Measurements from ENCODE around the gene LRRC31. TPM values are rescaled to one million over a fixed set of nuclear protein-coding genes. Genes with fewer than 3 reads are reported as not detected.

LRRC31 gene
- total RNA-seq, 1 donor from 2014 or later = not detected

DNA sequence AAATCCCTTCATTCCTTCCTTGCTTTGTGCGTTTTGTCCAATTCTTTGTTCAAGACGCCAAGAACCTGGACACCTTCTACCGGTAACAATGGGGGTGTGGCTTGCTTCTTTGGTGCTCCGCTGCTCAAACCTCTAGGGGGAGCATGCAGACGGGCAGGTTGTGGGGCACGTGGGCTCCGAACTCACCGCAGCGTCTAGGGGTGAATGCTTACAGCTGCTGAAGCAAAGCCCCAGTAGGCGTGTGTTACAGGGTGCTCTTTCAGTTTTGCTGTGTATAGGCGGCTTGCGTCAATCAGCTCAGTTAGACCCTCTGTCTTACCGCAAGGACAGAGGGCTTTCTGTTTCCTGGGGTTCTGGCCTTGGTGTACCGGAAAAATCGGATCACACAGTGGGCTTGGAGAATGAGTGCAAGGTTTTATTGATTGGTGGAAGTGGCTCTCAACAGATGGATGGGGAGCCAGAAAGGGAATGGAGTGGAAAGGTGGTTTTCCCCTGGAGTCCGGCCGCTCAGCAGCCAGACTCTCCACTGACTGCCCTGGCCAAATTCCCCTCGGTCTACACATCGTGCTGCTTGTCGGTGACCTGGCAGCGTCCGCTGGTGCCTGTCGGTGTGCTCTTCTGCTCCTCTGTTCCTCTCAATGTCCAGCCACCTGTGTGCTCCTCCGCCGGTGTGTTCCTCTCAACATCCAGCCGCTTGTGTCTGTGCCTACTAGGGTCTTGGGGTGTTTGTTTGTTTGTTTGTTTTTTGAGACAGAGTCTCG is 55.8 kb downstream of the LRRC31 start:
- no peak for DNase-seq (ENCODE audit: low read depth)

DNA sequence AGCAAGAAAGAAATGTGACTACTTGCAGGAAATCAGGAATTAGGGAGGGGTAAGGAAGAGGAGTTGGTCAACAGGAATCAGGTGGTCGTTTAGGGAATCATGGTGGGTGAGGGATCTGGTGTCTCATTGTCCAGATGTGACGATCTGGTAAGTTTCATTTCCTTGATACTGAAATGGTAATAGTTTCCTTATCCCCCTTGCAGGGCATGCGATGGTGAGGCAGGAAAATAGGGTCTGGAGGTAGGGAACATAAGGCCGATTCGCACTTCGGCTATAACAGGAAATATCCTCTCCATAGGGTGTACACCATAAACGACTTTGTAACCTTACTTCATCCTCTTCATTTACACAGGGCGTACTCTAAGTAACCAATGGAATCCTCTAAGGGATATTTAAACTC is 56.5 kb downstream of the LRRC31 start:
- no peak for DNase-seq (ENCODE audit: low read depth)

DNA sequence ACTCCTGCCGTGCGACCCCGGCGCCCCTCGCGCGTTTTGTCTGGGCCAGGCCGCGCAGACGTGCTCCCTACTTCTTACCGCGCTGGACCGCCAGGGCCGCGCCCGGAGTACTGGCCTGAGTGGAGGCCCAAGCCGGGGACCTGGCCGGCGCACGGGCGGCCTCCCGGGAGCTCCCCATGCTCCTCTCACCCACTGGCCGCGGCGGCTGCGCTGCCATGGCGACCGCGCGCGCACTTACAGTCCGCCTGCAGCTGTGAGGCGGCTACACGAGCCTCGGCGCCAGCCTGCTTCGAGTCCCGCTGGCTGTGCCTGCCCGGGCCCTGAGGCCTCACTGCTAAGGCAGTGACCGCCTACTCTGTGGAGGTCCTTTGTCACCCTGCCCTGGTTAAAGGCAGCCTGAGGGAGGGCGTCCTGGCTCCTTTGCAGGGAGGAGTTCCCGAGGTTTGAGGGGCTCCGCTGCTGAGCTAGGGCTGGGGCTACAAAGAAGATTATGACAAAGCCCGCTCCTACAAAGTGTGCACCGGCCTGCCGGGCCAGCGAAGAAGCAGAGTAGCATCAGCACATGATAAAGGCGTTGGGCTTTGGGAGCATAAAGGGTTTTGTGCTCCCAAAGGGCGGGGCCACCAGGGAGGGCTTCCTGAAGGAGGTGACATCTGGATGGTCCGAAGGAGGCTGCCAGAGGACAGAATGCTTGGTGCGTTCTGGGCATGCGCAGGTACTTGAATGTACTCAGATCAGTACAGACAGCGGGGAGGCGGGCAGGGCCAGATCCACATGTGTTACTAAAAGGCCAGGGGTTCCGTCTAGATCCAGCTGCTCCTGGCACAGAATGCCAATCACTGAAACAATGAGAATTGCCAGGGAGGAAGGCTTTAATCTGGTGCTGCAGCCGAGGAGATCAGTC is 57.2 kb downstream of the LRRC31 start, which contains the start of the genes LRRC34 and LRRIQ4:
Gene LRRC34 (minus strand): TSS at position 573 of the 904 bp plus-strand sequence. CDS start 356 bp downstream, at position 217.
Gene LRRIQ4 (plus strand): TSS at position 539 of the 904 bp plus-strand sequence. CDS start 9,052 bp downstream, outside the sequence.
- DNase-seq (ENCODE audit: low read depth) = peak; percentile 85

DNA sequence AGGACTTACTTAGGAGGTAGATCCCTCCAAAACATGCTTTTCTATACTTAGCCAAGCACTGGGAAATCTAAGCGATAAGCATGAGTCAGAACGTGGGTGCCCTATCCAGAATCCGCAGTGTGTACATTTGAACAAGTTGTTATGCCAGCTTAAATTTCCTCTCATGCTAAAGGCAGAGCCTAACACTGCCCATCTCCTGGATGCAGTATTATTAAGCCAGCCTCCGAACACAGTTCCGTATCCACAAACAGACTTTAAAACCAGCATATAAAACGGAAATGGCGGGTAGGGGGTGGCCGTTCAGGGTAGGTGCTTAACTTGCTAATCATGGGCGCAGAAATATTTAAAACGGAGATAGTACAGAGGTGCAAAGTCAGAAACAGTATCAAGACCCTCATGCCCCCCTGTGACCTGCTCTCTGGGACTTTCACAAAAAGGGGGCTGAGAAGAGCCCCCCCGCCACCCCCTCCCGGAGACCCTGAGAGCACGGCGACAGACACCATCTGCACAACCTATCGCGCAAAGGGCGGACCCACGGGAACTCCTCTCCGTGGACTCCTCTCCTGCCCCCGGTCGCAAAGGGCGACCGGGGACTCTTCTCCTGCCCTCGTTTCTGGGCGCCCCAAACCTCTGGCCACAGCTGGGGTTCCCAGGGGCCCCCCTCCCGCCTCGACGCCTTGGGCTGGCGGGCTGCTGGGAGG is 58.0 kb downstream of the LRRC31 start:
- DNase-seq (ENCODE audit: low read depth) = peak; percentile 29

DNA sequence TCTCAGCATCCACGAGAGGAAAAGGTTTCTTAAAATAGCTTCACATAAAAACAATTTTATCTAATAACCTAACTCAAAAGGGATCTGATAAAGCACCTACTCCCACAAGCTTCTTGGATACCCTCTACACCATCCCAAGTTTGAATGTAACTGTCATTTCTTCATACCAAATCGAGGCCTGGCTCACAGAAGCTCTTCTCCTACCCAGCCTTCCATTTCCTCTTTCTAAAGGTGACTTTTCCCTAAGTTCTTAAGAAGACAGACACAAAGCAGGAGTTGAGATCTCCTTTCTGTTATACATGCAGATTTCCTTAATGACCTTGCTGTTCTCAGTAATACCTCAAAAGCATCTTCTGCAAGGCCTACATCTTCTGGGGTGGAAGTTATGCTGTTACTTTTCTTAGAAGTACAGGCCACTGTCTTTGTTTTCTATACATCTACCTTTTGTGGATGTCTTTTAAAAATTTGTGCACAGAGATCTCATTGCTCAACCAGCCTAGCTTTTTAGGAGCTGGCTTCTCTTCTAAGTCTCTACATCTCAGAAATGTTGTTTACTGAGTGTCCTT is 60.4 kb downstream of the LRRC31 start:
- DNase-seq (ENCODE audit: low read depth) = no peak

DNA sequence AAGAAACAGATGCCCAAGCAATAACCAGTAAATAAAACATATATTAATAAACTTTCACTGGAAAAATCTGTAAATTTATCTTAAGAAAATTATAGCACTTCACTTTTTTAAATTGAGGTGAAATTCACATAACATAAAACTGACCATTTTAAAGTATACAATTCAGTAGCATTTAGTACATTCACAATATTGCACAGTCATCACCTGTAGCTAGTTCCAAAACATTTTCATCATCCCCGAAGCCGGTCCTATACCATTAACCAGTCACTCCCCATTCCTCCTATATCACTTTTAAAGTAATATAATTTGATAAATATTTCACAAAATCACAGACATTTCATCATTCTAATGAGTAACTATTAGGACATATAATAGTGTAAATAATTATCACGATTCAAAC is 65.1 kb downstream of the LRRC31 start:
- DNase-seq (ENCODE audit: low read depth) = no peak

DNA sequence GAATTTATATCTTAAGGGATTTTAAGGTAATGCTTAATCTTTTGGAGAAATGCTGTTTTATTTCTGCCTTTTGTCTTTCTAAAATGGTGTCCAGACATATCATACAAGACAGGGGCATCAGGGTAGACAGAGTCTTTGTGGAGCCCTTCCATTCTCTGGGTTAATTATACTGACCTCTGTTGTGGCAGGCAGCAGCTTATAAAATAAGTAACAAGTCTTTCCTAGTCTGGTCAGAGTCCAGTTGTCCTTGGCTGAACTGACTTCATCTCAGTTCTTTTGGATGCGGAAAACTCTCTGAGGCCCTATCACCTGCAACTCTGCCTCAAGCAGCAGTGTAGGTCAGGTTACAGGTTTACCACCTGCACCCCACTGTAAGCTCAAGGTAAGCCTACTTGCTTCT is 77.4 kb downstream of the LRRC31 start:
- DNase-seq (ENCODE audit: low read depth) = no peak

DNA sequence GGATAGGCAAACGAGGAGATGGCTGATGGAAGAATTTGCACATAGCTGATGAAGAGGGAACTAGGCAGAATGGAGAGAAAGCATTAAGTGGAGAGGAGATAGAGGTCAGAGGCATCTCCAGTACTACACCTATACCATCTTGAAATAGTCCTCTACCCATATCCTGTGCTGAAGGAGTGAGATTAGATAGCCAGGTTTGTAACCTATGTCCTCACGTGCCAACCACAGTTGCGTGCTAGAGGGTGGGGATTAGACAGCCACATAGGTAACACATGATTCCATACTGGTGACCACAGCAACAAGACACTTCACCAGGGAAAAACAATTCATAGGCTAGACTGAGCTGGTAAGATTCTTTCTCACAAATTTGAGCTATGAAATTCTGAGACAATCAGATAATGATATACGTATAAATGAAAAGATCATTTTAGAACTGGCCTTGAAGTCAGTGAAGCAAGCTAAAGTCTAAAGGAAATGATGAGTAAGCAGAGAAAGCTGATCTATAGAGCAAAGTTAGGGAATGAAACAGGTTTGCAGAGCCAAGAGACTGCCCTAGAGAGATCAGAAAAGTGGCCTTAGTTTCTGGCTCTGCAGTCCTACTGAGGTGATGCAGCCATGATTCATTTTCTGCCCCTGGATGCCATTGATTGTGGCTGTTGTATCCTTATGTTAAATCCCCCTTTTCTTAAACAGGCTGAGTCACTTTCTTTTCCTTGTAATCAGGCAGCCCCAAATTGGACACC is 78.9 kb downstream of the LRRC31 start:
- no peak for DNase-seq (ENCODE audit: low read depth)

DNA sequence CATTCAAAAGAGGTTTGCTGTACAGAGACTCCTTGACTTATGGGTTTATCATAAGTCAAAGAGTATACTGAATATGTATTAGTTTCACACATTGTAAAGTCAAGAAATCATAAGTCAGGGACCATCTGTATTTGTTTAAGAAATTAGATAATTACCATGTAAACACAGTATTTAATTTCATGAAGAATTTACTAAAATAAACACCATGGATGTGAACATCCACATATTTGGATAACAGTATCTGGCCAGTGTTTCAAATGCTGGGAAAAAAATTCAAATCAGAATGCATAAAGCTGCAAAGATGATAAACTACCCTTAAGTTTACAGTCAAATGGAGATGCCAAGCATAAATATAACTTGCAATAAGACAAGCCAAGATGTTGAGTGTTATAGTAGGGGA is 79.5 kb downstream of the LRRC31 start:
- DNase-seq (ENCODE audit: low read depth) = no peak

Other genes starting within 250 kb of the LRRC31 start
- 4.6 and 10.9 TPM in 2 replicates for gene MECOM, start 206.2 kb downstream of the LRRC31 start, total RNA-seq
- 86.8 and 454 TPM in 2 replicates for gene TERC, start 104.9 kb downstream of the LRRC31 start, total RNA-seq
- 2.8 and 3.1 TPM in 2 replicates for gene ACTRT3, start 100.4 kb downstream of the LRRC31 start, total RNA-seq
- 18.4 and 19.8 TPM in 2 replicates for gene MYNN, start 96.5 kb downstream of the LRRC31 start, total RNA-seq
- gene LRRIQ4, start 57.1 kb downstream of the LRRC31 start, total RNA-seq = not detected in 2 replicates
- gene LRRC34, start 57.0 kb downstream of the LRRC31 start, total RNA-seq = 1.3 and 1.8 TPM in 2 replicates
- not detected in 2 replicates for gene SAMD7, start 41.6 kb upstream of the LRRC31 start, total RNA-seq
- gene SEC62, start 96.9 kb upstream of the LRRC31 start, total RNA-seq = 37.3 and 37.7 TPM in 2 replicates
- gene GPR160, start 168.1 kb upstream of the LRRC31 start, total RNA-seq = 0.31 and 1.1 TPM in 2 replicates